CD4-positive, alpha-beta T cell treated with Interleukin-2 at 100 ng/mL for 4 hours (primary cell): ENCODE data around the gene AMER3.

Experiments
- DNase-seq: peaks from one replicate; pipeline ENCODE4 v3.0.0-alpha.2; 2020; ENCODE audit warnings: low spot score

The AMER3 gene

DNA sequence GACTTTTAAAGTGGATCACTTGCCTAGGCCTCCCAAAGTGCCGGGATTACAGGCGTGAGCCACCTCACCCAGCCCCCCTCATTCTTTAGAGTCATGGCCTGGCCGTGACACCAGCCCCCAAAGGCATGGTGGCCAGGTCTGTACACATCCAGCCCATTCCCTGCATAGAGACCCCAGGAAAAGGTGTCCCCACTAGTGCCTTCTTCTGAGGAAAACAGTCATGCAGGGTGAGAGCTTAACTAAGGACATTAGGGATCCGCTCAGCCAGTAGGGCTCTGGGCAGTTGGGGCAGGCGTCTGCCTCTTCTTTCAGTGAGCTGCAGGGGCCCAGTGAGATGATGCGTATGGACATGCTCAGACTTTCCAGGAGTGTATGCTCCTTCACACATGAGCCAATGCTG lies 5.7 kb upstream of the AMER3 start:
- DNase-seq, result no peak

- DNase-seq, result no peak
Measured at GRCh38 chr2:130754811-130755210, 529 bp upstream of the AMER3 start.

DNA sequence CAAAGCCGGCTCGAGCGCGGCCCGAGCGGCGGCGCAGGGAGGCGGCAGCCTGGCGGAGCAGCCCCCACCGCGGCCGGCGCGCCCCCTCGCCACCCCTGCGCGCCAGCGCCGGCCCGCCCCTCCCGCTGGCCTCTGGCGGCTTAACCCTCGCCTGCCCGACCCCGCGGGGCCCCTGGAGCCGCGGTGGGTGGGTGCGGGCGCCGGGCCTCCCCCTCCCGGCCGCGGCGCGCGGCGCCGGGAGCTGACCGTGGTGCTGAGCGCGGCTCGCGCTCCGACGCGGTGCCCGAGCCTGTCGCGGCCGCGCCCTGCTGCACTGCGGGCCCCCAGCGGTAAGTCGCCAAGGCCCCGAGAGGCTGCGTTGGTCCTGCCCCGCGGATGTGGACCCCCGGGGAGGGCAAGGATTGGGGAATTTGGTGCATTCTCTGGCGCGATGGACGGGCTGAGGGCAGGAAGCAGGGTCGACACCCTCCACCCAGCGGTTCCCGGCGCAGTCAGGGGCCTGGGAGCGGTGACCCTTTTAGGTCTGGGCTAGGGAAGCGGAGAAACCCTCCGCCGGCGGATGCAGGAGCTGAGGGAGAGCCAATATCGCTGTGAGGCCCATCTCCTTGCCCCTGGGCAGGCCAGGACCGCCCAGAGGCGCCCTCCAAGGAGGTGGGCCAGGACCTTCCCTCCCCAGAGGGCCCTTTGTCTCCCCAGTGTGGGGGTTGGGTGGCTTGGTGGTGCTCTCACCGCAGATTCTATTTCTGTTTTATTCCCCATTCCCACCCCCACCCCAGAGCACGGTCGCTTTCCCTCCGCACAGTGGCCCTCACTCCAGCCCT lies 923 bp downstream of the AMER3 start:
- DNase-seq, result no peak

GRCh38 chr2:130756874-130757668 lies 1.7 kb downstream of the AMER3 start:
- no peak for DNase-seq

DNA sequence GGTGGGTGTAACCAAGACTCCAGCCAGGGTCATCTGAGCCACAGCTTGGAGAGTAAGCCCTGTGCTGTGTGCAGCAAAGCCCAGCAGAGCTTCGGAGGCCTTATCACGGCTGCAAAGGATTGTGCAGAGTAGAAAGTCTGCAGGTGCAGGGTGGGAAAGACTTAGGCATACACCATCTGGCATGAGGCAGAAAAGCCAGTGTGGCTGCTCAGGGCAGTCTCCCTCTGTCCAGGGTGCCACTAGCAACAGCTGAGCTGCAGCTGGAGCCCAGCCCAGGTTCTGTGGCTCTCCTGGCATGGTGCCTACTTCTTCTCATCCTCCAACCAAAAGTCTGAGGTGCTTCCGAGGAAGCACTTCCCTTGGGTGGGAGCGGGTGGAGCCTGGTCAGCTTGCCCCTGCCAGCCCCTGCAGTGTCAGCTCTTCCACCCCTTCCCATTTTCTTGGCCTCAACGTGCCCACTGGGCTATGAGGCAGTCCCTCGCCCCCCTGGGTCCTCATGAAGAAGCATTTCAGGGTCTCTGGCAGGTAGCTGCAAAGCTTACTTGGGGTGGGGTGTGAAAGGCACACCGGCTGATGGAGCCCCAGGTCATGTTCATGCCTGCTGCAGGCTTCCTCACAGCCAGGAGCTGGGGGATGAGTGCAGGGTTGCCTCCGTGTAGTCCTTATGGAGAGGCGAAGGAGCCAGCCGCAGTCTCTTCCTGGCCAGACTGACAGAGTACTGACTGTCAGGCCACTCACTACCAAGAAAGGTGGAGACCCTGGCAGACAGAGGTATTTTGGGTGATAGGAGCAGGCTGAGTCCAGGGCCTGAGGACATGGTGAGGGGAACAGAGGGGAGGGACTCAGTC lies 4.8 kb downstream of the AMER3 start:
- DNase-seq, result no peak

- no peak for DNase-seq
Measured at GRCh38 chr2:130760754-130761751, 5.7 kb downstream of the AMER3 start.

DNA sequence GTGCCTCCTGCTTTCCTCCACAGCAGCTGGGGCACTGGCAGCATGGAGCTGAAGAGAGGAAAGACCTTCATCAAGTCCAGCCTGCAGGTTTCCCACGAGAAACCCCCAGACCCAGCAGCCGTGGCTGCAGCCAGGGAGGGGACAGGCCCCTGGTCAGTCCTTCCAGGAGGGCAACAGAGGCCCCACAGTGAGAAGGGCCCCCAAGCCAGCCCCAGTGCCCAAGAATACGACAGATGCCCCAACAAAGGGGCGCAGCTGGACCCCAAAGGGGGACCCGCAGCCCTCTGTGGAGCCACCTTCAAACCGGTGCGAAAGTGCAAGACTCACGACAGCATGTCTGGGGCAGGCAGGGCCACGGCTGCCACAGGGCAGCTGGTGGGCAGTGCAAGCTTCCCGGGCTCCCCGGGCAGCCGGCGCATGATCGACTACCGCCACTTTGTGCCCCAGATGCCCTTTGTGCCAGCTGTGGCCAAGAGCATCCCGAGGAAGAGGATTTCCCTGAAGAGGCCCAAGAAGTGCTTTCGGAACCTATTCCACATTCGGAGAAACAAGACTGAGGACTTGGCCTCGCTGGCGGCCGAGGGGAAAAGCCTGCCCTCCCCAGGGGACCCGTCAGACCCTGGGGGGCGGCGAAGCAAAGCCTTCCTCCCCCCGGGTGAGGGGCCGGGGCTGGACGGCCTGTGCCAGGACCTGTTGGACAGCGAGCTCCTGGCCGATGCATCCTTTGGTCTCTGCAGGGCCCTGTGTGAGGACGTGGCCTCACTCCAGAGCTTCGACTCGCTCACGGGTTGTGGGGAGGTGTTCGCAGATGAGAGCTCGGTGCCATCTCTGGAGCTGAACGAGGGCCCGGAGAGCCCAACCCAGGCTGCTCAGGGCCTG lies 6.9 kb downstream of the AMER3 start:
- no peak for DNase-seq

DNA sequence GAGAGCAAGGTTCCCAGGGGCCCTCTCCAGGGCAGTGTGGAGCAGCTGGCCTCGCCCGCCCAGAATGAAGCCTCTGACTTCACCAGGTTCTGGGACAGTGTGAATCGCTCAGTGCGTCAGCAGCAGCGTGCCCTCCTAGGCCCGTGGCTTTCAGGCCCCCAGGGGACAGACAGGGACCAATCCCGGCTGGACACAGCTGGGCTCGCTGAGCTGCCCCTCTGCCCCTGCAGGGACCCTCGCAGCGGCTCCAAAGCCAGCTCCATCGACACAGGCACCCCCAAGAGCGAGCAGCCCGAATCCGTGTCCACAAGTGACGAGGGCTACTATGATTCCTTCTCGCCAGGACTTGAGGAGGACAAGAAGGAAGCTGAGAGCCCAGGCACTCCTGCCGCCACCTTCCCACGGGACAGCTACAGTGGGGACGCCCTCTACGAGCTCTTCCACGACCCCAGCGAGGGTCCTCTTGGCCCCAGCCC lies 7.6 kb downstream of the AMER3 start:
- DNase-seq, result no peak

- no peak for DNase-seq
Measured at GRCh38 chr2:130763405-130763804, 8.1 kb downstream of the AMER3 start.

GRCh38 chr2:130764035-130764820 lies 8.9 kb downstream of the AMER3 start:
- DNase-seq, result no peak

GRCh38 chr2:130764821-130765115 lies 9.4 kb downstream of the AMER3 start:
- DNase-seq, result no peak

GRCh38 chr2:130765464-130765863 lies 10.1 kb downstream of the AMER3 start:
- DNase-seq, result no peak

DNA sequence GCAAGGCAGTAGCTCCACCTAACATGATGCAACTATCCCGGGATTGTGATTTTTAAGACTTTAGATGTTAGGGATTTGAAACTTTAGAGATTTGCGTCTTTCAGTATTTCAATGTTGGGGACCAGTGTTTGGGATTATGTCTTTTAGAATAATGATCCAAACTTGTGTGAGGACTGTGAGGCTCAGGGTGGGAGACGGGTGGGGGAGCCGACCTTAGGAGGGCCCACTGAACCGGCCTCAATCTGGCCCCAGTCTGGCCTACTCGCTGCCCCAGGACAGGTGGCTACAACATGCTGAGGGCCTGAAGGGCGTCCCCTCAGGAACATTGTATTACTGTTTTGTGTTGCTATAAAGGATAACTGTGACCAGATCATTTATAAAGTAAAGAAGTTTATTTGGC lies 10.7 kb downstream of the AMER3 start:
- no peak for DNase-seq

DNA sequence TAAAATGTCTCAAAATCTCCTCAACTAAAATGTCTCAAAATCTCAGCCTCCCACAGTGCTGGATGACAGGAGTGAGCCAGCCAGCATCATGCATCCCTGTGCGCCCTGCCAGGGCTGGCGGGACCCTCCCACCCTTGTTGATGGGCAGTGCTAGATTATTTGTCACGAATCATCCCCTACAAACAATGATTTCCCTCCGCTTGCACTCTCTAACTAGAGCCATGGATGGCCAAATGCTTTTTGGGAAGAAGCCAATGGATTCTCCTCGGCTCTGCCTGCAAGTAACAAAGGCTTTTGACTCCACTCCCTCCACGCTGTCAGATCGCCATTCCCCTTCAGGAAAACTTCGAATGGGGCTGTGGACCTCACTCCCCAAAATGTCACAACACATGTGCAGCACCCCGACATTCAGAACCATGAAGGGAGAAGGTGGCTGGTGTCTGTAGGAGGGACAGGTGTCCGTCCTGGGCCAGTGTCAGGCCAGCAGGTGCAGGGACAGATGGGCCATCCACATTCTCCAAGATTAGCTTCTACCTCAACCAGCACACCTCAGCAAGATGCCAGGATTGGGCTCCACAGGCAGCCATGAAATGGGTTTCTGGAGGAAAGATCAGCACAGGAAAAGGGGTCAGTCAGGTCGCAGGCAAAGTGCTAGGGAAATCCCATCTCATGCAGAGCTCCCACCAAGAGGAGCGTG lies 11.5 kb downstream of the AMER3 start:
- DNase-seq, result no peak

DNA sequence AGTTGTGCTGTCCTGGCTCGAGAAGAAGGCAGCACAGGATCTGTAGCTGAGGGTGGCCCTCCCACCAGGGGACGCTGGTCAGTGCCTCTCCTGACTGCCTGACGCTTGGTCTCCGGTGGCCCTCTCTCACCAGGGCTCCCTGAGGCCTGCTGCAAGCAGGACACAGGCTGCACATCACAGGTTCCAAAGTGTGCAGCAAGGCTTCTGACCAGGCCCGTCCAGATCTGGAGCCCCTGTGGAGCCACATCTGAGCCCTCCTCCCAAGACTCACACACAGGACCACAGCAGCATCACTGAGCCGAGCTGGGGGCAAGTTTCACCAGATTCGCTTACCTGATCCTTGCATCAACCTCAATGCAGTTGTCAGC lies 12.1 kb downstream of the AMER3 start:
- no peak for DNase-seq

GRCh38 chr2:130768191-130768855 lies 13.0 kb downstream of the AMER3 start:
- no peak for DNase-seq

GRCh38 chr2:130769343-130769907 lies 14.1 kb downstream of the AMER3 start:
- no peak for DNase-seq

- DNase-seq, result no peak
Measured at GRCh38 chr2:130776550-130776949, 21.2 kb downstream of the AMER3 start.
